ENCODE results near the gene ADAMTS15.

Gene ADAMTS15

DNA sequence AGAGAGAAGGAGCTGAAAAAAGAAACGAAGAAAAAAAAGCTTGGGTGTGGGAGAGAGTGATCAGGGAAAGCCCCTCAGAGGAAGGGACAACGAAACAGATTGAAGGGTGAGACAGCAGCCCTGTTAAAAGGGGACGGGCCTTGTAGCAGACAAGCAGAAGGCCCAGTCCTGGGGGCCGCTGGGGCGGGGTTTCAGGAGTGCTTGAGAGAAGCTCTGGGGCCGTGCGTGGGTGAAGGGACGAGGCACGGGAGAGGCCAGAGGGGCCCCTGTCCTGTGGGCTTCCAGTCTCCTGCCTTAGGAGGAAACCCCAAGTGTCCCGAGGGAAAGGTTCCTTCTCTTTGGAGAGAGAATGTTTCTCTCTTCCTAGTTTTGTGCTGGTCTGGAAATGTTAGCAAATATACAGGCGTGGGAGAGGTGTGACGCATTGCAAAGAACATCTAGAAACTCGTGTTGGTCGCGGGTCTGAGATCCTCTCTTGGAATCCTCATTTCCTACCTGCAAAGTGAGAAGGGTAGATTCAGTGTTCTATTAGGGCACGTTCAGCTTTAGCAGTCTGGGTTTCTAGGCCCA, 28.6 kb downstream of the ADAMTS15 start (continued):
- TF ChIP-seq ZNF561 (tag by site-specific recombination; IDR thresholded peaks at IDR 0.05; ENCODE audit: borderline replicate concordance) = no peak
- TF ChIP-seq, protein P1, sequence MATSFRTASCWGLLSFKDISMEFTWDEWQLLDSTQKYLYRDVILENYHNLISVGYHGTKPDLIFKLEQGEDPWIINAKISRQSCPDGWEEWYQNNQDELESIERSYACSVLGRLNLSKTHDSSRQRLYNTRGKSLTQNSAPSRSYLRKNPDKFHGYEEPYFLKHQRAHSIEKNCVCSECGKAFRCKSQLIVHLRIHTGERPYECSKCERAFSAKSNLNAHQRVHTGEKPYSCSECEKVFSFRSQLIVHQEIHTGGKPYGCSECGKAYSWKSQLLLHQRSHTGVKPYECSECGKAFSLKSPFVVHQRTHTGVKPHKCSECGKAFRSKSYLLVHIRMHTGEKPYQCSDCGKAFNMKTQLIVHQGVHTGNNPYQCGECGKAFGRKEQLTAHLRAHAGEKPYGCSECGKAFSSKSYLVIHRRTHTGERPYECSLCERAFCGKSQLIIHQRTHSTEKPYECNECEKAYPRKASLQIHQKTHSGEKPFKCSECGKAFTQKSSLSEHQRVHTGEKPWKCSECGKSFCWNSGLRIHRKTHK (tag by site-specific recombination; IDR thresholded peaks at IDR 0.05) = no peak
- TF ChIP-seq, protein P2, sequence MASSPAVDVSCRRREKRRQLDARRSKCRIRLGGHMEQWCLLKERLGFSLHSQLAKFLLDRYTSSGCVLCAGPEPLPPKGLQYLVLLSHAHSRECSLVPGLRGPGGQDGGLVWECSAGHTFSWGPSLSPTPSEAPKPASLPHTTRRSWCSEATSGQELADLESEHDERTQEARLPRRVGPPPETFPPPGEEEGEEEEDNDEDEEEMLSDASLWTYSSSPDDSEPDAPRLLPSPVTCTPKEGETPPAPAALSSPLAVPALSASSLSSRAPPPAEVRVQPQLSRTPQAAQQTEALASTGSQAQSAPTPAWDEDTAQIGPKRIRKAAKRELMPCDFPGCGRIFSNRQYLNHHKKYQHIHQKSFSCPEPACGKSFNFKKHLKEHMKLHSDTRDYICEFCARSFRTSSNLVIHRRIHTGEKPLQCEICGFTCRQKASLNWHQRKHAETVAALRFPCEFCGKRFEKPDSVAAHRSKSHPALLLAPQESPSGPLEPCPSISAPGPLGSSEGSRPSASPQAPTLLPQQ (tag by site-specific recombination; IDR thresholded peaks at IDR 0.05) = no peak
- TF ChIP-seq ZNF585B (tag by site-specific recombination; IDR thresholded peaks at IDR 0.05) = no peak
- no peak for TF ChIP-seq ZNF292 (tag by site-specific recombination; IDR thresholded peaks at IDR 0.05; ENCODE audit: borderline replicate concordance, low read depth)
- no peak for TF ChIP-seq ZSCAN16 (tag by site-specific recombination; IDR thresholded peaks at IDR 0.05)
- TF ChIP-seq, protein P3, sequence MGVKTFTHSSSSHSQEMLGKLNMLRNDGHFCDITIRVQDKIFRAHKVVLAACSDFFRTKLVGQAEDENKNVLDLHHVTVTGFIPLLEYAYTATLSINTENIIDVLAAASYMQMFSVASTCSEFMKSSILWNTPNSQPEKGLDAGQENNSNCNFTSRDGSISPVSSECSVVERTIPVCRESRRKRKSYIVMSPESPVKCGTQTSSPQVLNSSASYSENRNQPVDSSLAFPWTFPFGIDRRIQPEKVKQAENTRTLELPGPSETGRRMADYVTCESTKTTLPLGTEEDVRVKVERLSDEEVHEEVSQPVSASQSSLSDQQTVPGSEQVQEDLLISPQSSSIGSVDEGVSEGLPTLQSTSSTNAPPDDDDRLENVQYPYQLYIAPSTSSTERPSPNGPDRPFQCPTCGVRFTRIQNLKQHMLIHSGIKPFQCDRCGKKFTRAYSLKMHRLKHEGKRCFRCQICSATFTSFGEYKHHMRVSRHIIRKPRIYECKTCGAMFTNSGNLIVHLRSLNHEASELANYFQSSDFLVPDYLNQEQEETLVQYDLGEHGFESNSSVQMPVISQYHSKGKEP (tag by site-specific recombination; IDR thresholded peaks at IDR 0.05) = no peak
- no peak for TF ChIP-seq KLF7 (tag by site-specific recombination; IDR thresholded peaks at IDR 0.05; ENCODE audit: borderline replicate concordance)

DNA sequence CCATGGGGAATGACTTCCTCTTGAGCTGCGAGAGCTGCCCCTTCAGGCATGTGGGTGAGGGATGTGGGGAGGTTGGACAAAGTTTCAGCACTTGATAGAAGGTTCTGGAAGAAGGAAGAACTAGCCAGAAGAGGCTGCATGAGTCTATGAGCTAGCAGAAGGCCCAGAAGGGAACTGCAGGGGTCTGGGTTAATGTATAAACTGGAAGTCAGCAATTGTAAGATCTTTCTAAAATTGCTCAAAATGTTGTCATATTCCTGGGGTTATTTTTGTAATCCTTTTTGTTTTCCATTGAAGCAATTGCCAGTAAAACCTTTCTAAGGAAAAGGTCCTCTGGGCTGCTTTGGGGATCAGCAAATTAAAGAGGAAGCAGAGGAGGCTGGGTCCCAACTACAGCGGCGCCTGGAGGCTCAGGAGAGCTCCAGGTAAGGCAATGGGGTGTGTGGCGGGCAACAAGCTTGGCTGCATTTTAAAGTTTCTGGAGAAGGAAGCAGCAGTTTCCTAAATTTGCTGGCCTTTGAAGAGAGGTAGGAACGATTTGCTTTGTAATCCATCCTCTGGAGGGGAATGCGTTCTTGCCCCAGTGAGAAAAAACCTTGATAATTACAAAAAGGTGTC, 29.2 kb downstream of the ADAMTS15 start:
- Histone ChIP-seq H3K4me3 (ENCODE audit: low read depth, low read length) (no peak overlapping the region), H3K36me3 (ENCODE audit: control insufficient read depth in 2 of 2, insufficient read depth in 1 of 2, low read length in 2 of 2) (no peaks in the 10 kb centered on the region), H3K27ac (ENCODE audit: extremely low read depth, low read depth, low read length) (no peak overlapping the region), H3K9me3 (ENCODE audit: control insufficient read depth, insufficient read depth, low read depth, low read length) (no peaks in the 10 kb centered on the region), H3K4me1 (ENCODE audit: control insufficient read depth, insufficient read depth, low read length) (no peaks in the 10 kb centered on the region)
- CTCF ChIA-PET = interaction anchor here (0.6 to 2.5 kb wide), 3 partner anchors 43 to 384 kb away, joined by 4 to 10 read pairs (median 5); no protein-coding TSS in a partner anchor
- POLR2A ChIA-PET = interaction anchor here (0.6 to 2.8 kb wide), 3 partner anchors 29 to 1986 kb away, joined by 3 to 9 read pairs (median 3); partner anchors contain the start of gene ADAMTS15
- TF ChIP-seq, protein P4, sequence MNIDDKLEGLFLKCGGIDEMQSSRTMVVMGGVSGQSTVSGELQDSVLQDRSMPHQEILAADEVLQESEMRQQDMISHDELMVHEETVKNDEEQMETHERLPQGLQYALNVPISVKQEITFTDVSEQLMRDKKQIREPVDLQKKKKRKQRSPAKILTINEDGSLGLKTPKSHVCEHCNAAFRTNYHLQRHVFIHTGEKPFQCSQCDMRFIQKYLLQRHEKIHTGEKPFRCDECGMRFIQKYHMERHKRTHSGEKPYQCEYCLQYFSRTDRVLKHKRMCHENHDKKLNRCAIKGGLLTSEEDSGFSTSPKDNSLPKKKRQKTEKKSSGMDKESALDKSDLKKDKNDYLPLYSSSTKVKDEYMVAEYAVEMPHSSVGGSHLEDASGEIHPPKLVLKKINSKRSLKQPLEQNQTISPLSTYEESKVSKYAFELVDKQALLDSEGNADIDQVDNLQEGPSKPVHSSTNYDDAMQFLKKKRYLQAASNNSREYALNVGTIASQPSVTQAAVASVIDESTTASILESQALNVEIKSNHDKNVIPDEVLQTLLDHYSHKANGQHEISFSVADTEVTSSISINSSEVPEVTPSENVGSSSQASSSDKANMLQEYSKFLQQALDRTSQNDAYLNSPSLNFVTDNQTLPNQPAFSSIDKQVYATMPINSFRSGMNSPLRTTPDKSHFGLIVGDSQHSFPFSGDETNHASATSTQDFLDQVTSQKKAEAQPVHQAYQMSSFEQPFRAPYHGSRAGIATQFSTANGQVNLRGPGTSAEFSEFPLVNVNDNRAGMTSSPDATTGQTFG (tag by site-specific recombination; IDR thresholded peaks at IDR 0.05; ENCODE audit: borderline replicate concordance) = no peak
- TF ChIP-seq IKZF3 (tag by site-specific recombination; IDR thresholded peaks at IDR 0.05) (no peak), ZNF121 (tag by site-specific recombination; IDR thresholded peaks at IDR 0.05) (no peak), ZNF423 (tag by site-specific recombination; IDR thresholded peaks at IDR 0.05) (no peak), ZNF501 (tag by site-specific recombination; IDR thresholded peaks at IDR 0.05) (no peak), OSR2 (tag by site-specific recombination; IDR thresholded peaks at IDR 0.05) (no peak), ZFP41 (tag by site-specific recombination; IDR thresholded peaks at IDR 0.05; ENCODE audit: borderline replicate concordance) (no peak), ZSCAN30 (tag by site-specific recombination; IDR thresholded peaks at IDR 0.05) (no peak), ZNF664 (tag by site-specific recombination; IDR thresholded peaks at IDR 0.05) (no peak), ZNF654 (tag by site-specific recombination; IDR thresholded peaks at IDR 0.05; ENCODE audit: low read depth) (no peak), ZEB2 (tag by site-specific recombination; IDR thresholded peaks at IDR 0.05) (no peak), ZNF211 (tag by site-specific recombination; IDR thresholded peaks at IDR 0.05; ENCODE audit: low read depth) (no peak)
- TF ChIP-seq, protein P5, sequence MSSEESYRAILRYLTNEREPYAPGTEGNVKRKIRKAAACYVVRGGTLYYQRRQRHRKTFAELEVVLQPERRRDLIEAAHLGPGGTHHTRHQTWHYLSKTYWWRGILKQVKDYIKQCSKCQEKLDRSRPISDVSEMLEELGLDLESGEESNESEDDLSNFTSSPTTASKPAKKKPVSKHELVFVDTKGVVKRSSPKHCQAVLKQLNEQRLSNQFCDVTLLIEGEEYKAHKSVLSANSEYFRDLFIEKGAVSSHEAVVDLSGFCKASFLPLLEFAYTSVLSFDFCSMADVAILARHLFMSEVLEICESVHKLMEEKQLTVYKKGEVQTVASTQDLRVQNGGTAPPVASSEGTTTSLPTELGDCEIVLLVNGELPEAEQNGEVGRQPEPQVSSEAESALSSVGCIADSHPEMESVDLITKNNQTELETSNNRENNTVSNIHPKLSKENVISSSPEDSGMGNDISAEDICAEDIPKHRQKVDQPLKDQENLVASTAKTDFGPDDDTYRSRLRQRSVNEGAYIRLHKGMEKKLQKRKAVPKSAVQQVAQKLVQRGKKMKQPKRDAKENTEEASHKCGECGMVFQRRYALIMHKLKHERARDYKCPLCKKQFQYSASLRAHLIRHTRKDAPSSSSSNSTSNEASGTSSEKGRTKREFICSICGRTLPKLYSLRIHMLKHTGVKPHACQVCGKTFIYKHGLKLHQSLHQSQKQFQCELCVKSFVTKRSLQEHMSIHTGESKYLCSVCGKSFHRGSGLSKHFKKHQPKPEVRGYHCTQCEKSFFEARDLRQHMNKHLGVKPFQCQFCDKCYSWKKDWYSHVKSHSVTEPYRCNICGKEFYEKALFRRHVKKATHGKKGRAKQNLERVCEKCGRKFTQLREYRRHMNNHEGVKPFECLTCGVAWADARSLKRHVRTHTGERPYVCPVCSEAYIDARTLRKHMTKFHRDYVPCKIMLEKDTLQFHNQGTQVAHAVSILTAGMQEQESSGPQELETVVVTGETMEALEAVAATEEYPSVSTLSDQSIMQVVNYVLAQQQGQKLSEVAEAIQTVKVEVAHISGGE (tag by site-specific recombination; conservative IDR thresholded peaks at IDR 0.05; ENCODE audit: low read depth) = no peak
- TF ChIP-seq, protein P6, sequence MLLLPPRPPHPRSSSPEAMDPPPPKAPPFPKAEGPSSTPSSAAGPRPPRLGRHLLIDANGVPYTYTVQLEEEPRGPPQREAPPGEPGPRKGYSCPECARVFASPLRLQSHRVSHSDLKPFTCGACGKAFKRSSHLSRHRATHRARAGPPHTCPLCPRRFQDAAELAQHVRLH (tag by site-specific recombination; IDR thresholded peaks at IDR 0.05) = no peak
- TF ChIP-seq, protein P7, sequence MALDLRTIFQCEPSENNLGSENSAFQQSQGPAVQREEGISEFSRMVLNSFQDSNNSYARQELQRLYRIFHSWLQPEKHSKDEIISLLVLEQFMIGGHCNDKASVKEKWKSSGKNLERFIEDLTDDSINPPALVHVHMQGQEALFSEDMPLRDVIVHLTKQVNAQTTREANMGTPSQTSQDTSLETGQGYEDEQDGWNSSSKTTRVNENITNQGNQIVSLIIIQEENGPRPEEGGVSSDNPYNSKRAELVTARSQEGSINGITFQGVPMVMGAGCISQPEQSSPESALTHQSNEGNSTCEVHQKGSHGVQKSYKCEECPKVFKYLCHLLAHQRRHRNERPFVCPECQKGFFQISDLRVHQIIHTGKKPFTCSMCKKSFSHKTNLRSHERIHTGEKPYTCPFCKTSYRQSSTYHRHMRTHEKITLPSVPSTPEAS (tag by site-specific recombination; IDR thresholded peaks at IDR 0.05) = no peak

Data from HEK293 (cell line).